ENCODE data around the gene ADAM11.

GRCh38 chr17:44761932-44762810 lies 3.4 kb downstream of the ADAM11 start:
- TF ChIP-seq CTCF (tag by site-specific recombination; IDR thresholded peaks at IDR 0.05) (no peak), YY2 (tag by site-specific recombination; IDR thresholded peaks at IDR 0.05) (no peak), ZNF394 (tag by site-specific recombination; IDR thresholded peaks at IDR 0.05; ENCODE audit: borderline replicate concordance) (no peak), ZNF785 (tag by site-specific recombination; IDR thresholded peaks at IDR 0.05) (no peak), ZSCAN5A (tag by site-specific recombination; IDR thresholded peaks at IDR 0.05) (no peak), MEIS1 (CRISPR knock-in tag; IDR thresholded peaks at IDR 0.05; ENCODE audit: borderline replicate concordance) (no peak), REST (tag by site-specific recombination; IDR thresholded peaks at IDR 0.05) (no peak), ZNF121 (tag by site-specific recombination; IDR thresholded peaks at IDR 0.05) (no peak), GLI4 (tag by site-specific recombination; IDR thresholded peaks at IDR 0.05) (no peak), ZNF658 (tag by site-specific recombination; IDR thresholded peaks at IDR 0.05) (no peak), ZNF660 (tag by site-specific recombination; IDR thresholded peaks at IDR 0.05) (no peak), KLF16 (tag by site-specific recombination; IDR thresholded peaks at IDR 0.05) (no peak)
